ENCODE data around the gene IMP3. TPM values are rescaled to one million over a fixed set of nuclear protein-coding genes. Genes with fewer than 3 reads are reported as not detected.

The IMP3 gene
- total RNA-seq, 2 donors from 2014 or later = 125 to 277 TPM

DNA sequence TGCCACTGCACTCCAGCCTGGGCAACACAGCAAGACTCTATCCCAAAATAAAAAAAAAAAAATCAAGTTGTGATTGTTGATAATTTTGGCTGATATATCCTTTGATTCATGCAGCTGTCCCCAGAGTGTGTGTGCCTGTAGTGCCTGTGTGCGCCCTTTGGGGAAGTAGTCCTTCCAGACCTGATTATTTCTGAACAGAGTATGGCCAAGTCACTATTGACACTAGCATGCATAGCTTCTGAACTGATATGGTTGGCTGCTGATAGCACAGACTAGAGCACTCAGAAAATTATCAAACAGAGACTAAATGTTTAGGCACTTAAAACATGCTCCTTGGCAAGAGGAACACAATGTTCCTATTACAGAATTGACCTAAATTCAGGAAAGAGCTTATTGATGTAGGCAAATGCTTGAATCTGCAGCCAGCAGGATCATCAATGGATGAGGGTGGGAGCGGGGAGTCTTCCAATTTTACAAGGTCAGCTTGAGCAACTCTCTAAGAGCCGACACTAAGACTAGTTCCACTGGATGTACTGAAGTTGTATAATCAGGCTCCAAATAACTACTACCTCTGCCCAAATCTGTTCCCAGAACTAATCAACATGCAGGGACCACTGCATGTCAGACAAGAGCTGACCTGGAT is 43.2 kb downstream of the IMP3 start:
- H3K4me3 ChIP-seq = no peak overlapping the region
- H3K4me1 ChIP-seq (replicated peaks) = no peaks in the 10 kb centered on the region
- no peaks in the 10 kb centered on the region for H3K36me3 ChIP-seq
- intact Hi-C loops (cut with DNase I) = no loop called here
- no peaks in the 10 kb centered on the region for H3K27me3 ChIP-seq (replicated peaks; ENCODE audit: insufficient read depth)
- no peak for TF ChIP-seq POLR2A (IDR thresholded peaks at IDR 0.05)
- TF ChIP-seq POLR2AphosphoS5 (IDR thresholded peaks at IDR 0.05) = no peak
- TF ChIP-seq, protein P1, sequence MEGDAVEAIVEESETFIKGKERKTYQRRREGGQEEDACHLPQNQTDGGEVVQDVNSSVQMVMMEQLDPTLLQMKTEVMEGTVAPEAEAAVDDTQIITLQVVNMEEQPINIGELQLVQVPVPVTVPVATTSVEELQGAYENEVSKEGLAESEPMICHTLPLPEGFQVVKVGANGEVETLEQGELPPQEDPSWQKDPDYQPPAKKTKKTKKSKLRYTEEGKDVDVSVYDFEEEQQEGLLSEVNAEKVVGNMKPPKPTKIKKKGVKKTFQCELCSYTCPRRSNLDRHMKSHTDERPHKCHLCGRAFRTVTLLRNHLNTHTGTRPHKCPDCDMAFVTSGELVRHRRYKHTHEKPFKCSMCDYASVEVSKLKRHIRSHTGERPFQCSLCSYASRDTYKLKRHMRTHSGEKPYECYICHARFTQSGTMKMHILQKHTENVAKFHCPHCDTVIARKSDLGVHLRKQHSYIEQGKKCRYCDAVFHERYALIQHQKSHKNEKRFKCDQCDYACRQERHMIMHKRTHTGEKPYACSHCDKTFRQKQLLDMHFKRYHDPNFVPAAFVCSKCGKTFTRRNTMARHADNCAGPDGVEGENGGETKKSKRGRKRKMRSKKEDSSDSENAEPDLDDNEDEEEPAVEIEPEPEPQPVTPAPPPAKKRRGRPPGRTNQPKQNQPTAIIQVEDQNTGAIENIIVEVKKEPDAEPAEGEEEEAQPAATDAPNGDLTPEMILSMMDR (IDR thresholded peaks at IDR 0.05) = no peak
- no peak for DNase-seq (ENCODE audit: low spot score)
- no peak overlapping the region for H3K27ac ChIP-seq
- no peaks in the 10 kb centered on the region for H3K9me3 ChIP-seq
- WGBS = 82% methylated on average over 3 of the region's 3 CpGs

DNA sequence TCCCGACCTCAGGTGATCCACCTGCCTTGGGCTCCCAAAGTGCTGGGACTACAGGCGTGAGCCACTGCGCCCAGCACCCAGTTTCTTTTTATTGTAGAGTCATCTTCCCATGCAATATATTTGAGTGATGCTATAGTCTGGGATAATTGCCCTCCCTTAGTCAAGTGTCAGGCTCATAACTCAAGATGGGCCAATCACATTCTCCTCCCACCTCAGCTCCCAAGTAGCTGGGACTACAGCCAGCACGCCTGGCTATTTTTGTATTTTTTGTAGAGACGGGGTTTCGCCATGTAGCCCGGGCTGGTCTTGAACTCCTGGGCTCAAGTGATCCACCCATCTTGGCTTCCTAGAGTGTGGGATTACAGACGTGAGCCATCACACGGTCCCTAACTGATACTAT is 45.7 kb downstream of the IMP3 start:
- no peak overlapping the region for H3K4me3 ChIP-seq
- H3K27me3 ChIP-seq (replicated peaks; ENCODE audit: insufficient read depth) = no peaks in the 10 kb centered on the region
- 85% methylated on average over 9 of the region's 9 CpGs for WGBS
- no peaks in the 10 kb centered on the region for H3K9me3 ChIP-seq
- intact Hi-C loops (cut with DNase I) = no loop called here
- H3K27ac ChIP-seq = no peak overlapping the region
- H3K4me1 ChIP-seq (replicated peaks) = no peaks in the 10 kb centered on the region
- H3K36me3 ChIP-seq = no peaks in the 10 kb centered on the region
- no peak for DNase-seq (ENCODE audit: low spot score)
- TF ChIP-seq, protein P1 (IDR thresholded peaks at IDR 0.05) = no peak
- TF ChIP-seq POLR2AphosphoS5 (IDR thresholded peaks at IDR 0.05) = no peak
- TF ChIP-seq POLR2A (IDR thresholded peaks at IDR 0.05) = no peak

DNA sequence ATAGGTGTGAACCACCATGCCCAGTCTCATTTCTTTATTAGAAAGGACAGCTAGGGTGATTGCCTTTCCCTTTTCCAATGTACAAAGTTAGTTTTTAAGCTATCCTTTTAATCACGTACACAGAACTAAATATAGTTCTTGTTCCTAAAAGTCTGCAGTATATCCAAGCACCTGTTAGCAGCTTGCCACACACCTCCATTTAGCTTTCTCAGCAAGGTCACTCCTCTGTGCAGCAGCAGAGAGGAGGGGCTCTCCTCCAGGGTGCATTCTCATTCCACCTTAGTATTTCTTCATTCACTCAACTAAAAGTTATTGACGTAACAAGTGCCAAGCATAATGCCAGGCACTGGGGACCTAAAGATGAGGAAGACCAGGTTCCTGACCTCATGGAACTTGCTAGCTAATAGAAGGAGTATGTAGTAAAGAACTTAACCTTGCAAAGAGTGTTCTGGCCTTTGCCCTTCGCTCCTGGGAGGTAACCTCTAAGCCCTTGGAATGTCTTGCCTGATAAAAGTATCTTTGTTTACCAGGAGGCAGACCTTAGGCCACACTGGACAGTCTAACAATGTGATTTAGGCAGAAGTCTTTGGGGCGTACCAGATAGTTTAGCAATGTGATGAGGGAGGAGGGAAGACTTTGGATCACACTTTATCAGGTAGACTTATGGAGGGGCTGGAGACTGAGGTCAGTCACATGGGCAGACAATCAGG is 48.2 kb downstream of the IMP3 start:
- TF ChIP-seq, protein P1 (IDR thresholded peaks at IDR 0.05) = no peak
- TF ChIP-seq POLR2AphosphoS5 (IDR thresholded peaks at IDR 0.05) (no peak), POLR2A (IDR thresholded peaks at IDR 0.05) (no peak)
- 91% methylated on average over 4 of the region's 4 CpGs for WGBS
- intact Hi-C loops (cut with DNase I) = no loop called here

DNA sequence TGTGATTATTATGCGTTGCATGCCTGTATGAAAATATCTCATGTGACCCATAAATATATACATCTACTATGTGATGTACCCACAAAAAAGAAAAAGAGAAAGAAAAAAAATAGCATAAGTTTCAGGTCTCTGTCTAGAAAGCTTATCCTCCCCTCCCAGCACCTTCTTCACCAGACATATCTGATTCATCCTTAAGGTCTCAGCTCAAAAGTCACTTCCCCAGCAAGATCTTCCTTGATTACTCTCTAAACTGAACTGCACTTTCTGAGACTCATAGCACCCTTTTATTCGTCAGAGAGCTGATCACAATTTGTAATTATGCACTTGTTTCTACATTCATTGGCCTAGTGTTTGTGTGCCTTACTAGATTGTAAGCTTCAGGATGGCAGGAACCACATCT is 49.8 kb downstream of the IMP3 start:
- H3K27ac ChIP-seq = no peak overlapping the region

More for the DNA sequence above, 48.2 kb downstream of the IMP3 start:
- Histone ChIP-seq H3K27ac (no peak overlapping the region), H3K4me3 (no peak overlapping the region), H3K4me1 (replicated peaks) (no peaks in the 10 kb centered on the region), H3K36me3 (no peaks in the 10 kb centered on the region), H3K27me3 (replicated peaks; ENCODE audit: insufficient read depth) (no peaks in the 10 kb centered on the region), H3K9me3 (no peaks in the 10 kb centered on the region)
- DNase-seq (ENCODE audit: low spot score) = no peak

More for the DNA sequence above, 49.8 kb downstream of the IMP3 start:
- WGBS = 93% methylated on average over 2 of the region's 2 CpGs
- H3K4me3 ChIP-seq = no peak overlapping the region
- H3K36me3 ChIP-seq = no peaks in the 10 kb centered on the region
- intact Hi-C loops (cut with DNase I) = no loop called here
- H3K9me3 ChIP-seq = no peaks in the 10 kb centered on the region
- H3K27me3 ChIP-seq (replicated peaks; ENCODE audit: insufficient read depth) = no peaks in the 10 kb centered on the region
- DNase-seq (ENCODE audit: low spot score) = no peak
- TF ChIP-seq, protein P1 (IDR thresholded peaks at IDR 0.05) = no peak
- TF ChIP-seq POLR2AphosphoS5 (IDR thresholded peaks at IDR 0.05) (no peak), POLR2A (IDR thresholded peaks at IDR 0.05) (no peak)
- no peaks in the 10 kb centered on the region for H3K4me1 ChIP-seq (replicated peaks)

Other genes starting within 250 kb of the IMP3 start
- 10 to 100 TPM; 51.0 to 98.6 TPM for gene SIN3A, start 188.5 kb downstream of the IMP3 start, total RNA-seq
- 10 to 100 TPM; 19.3 to 22.3 TPM for gene PTPN9, start 60.9 kb downstream of the IMP3 start, total RNA-seq
- gene SNUPN, start 14.5 kb downstream of the IMP3 start, total RNA-seq = 10 to 100 TPM; 17.7 to 21.6 TPM
- gene SNX33, start 7.7 kb upstream of the IMP3 start, total RNA-seq = 10 to 100 TPM; 23.6 to 25.6 TPM
- 10 to 100 TPM; 14.3 to 29.4 TPM for gene CSPG4, start 72.6 kb upstream of the IMP3 start, total RNA-seq
- 10 to 100 TPM; 33.1 to 67.5 TPM for gene UBE2Q2, start 203.2 kb upstream of the IMP3 start, total RNA-seq

Measured in prostate gland (tissue), 2 donors.